ENCODE data around the gene OR6B2.

GRCh38 chr2:240074545-240074944 lies 44.3 kb upstream of the OR6B2 start:
- no peak for TF ChIP-seq EZH2phosphoT487 (IDR thresholded peaks at IDR 0.05; ENCODE audit: insufficient read depth, low read depth)
- no peak for TF ChIP-seq EZH2 (IDR thresholded peaks at IDR 0.05; ENCODE audit: insufficient read depth, poor library complexity, severe bottlenecking)
